NCI-H146 treated with DMSO at 0.1 percent for 48 hours (cell line): ENCODE results near the gene MAPKAP1.

Experiments used
- DNase-seq: peaks from one replicate; lab custom pipeline; 2025; ENCODE audit not compliant: unreplicated experiment; lab: John Stamatoyannopoulos, UW

MAPKAP1 gene

GRCh38 chr9:125515983-125516940, 190.7 kb downstream of the MAPKAP1 start:
- DNase-seq: no peak

GRCh38 chr9:125515281-125515680, 191.7 kb downstream of the MAPKAP1 start:
- DNase-seq: no peak

GRCh38 chr9:125514468-125514867, 192.5 kb downstream of the MAPKAP1 start:
- no peak for DNase-seq

DNA sequence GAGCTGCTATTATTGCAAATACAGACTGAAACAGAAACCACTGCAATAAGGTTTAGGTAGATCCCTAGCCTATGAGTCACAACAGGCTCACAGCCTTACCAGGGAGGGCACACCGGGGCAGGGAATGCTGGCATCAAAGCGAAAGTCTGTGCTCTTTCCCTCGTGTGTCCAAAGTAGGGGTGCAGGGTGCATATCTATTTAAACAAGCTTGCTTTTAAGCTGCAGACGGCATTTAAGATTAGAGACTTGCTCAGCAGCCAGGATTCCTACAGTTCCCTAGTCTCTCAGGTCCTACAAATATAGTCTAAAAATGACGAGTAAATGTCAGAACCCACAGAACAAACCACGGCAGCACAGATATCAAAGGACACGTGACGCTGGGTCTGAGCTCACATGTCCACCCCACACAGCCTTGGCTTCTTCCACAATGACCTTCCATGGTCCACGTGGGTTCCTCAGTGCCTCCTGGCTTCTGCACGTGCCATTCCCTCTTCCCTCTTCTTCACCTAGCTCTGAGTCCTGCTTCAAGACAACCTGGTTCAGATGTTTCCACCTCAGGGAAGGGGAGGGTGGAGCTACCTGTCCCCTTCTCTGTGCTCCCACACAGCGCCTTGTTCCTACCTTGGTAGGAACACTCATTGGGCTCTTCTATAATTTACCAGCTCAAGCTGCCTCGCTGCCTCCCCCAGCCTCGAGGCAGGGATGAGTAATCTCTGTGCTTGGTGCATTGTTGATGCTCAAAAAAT, 193.2 kb downstream of the MAPKAP1 start:
- no peak for DNase-seq

DNA sequence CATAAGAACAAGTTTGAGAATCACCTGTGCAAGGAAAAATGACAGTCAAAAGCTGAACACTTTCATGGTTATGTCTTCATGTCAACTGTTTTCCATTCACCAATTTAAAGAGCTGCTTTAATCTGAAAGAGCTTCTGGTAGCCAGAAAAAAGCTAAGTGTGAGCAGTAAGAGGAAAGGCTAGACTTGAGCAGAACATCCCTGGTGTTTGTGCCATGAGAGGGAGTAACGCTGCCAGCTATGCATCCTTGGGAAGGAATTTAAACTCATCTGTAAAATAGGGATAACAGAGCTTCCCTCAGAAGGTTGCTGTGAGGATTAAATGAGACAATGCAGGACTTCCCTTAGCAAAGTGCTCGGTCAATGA, 193.7 kb downstream of the MAPKAP1 start:
- no peak for DNase-seq

DNA sequence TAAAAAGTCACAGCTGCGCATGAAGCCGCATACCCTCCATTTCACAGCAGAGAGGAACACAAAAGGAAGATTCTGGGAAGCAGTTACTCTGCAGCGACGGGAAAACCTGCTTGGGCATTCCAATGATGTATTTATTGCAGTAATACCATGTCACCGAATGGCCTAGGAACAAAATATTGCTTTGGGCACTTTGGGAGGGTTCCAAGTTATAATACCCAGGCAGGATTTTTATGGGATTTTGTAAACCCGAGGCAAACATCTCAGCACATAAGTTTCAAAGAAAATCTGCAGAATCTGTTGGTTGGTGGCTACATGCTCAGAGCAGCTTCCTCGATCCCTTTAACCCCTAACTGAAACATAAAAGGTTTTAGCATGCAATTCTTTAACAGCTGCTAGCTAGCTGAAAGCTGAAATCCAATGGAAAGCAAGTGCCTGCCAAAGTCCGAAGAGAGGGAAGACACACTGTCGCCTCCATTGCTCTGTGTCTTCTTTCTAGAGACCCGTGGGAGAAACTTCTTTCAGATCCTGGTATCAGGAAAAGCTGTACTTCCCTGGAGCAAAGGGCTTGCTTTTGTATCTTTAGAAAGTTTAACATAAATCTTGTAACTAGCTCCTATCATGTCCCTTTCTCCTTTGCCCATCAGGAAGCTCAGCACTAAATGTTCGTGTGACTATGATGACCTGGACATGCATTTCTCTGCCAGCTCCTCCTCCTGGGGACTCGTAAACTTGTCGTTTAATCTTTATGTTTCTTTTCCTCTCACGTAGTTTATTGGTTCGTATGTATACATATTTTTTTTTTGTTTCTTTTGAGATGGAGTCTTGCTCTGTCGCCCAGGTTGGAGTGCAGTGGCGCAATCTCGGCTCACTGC, 195.0 kb downstream of the MAPKAP1 start:
- no peak for DNase-seq

DNA sequence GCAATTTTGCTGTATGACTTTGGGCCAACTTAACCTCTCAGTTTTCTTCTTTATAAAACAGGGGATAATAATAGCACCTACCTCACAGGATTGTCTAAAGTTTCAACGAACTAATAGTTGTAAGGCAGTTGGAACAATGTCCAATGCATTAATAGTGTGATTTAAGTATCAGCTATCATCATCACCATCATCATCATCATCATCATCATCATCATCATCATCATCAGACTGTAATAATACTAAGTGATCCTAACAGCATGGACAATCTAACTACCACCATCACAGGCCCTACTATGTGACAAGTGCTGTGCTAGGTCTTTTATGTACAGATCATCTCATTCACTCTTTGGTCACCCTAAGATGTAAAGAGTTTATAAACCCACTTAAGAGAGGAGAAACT, 196.0 kb downstream of the MAPKAP1 start:
- no peak for DNase-seq

- no peak for DNase-seq
These were observed 197.5 kb downstream of the MAPKAP1 start for GRCh38 chr9:125509476-125509875.

DNA sequence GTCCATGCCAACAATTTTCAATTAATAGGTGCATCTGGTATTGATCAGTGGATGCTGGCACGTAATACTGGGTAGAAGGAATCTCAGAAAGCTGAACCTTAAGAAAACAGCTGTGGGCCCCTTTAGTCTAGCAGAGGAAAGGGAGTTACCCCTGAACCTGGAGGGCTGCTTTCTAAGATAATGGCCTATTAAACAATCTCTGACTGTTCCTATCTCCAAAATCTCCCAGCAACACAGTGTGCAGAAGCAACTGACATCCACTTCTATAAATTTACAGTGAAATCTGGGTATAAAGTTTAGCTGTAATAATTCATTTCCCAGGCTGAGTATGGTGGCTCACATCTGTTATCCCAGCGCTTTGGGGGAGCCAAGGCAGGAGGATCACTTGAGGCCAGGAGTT, 198.8 kb downstream of the MAPKAP1 start:
- no peak for DNase-seq

DNA sequence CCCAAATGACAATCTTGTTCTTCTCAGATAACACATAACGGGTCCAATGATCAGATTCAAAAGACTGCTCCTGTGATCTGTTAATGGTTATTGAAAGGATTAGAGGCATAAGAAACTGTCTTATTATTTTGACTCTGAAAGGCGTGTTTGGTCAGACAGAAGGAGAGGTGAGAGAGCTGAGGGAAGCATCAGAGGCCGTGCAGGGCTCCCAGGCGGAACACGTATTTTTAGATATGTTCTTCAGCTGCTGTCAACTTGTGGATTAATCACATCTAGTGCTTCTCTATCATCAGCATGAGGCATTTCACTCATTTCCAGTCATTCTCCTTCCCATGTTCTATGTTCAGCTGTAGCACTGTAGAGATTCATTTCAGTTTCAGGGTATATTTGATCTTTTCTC, 199.8 kb downstream of the MAPKAP1 start:
- DNase-seq: no peak

GRCh38 chr9:125505988-125506438, 201.0 kb downstream of the MAPKAP1 start:
- DNase-seq: no peak

DNA sequence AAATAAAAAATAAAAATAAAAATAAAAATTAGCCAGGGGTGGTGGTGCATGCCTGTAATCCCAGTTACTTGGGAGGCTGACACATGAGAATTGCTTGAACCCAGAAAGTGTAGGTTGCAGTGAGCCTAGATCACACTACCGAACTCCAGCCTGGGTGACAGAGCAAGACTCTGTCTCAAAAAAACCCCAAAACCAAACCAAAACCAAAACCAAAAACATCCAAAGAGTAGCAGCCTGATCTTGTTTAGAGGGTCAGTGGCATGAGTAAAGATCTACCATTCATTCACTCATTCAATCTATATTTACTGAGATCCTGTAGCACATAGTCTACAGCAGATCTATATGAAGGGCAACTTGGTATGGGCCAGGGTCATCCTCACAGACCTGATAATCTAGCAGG, 202.4 kb downstream of the MAPKAP1 start:
- DNase-seq: no peak

DNA sequence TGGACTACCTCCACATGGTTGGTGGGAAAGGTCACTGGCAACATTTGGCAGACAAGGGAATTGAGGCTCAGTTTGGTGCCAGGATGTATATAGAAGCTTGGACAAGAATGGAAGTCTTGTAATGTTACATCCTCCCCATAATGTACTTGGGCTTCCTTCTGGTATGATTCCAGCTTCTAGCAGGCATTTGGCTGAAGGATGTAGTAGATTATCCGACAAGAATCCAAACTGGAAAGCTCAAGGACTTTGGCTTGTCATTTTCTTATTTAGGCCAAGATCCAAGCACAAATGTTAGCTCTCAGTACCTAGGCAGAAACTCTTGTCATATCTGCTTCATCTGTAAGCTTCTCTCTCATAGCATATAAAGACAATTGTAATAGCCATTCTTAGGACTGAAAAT, 209.1 kb downstream of the MAPKAP1 start:
- no peak for DNase-seq

- no peak for DNase-seq
These were observed 209.5 kb downstream of the MAPKAP1 start for GRCh38 chr9:125497478-125497877.

DNA sequence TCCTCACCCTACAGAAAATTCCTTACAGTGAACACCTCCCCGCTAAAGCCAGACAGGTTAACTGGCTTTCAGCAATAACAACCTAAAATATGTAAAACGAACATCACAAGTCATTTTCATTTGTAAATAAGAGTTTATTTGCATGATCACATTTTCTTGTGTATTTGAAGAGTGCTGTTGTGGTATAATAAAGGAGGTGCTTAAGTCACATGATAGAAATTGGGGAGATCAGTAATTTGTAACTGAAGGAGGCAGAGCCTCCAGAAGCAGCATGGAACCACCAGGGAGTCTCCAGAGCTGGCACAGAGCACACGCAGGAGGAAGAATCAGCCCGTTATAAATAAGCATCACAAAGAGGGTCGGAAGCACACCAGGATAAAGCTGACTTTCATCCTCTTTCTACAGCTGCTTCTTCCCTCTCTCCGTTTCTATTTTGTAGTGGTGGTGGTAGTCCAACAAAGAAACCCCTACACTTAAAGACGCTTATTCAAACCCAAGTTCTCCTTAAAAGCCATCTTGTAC, 210.6 kb downstream of the MAPKAP1 start:
- DNase-seq: no peak

- DNase-seq: no peak
These were observed 211.6 kb downstream of the MAPKAP1 start for GRCh38 chr9:125495172-125496119.

DNA sequence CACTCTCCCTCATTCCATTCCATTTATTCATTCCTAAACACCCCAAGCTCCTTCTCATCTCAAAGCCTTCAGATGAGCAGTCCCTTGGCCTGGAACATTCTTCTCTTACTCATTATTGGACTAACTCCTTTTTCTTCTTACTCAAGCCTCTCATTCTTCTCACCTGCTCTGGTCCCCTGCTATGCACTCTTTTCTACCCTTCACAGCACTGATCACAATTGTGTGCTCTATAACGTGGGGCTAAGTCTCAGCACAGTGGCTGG, 212.4 kb downstream of the MAPKAP1 start:
- DNase-seq: no peak

- no peak for DNase-seq
These were observed 212.9 kb downstream of the MAPKAP1 start for GRCh38 chr9:125493881-125494652.

DNA sequence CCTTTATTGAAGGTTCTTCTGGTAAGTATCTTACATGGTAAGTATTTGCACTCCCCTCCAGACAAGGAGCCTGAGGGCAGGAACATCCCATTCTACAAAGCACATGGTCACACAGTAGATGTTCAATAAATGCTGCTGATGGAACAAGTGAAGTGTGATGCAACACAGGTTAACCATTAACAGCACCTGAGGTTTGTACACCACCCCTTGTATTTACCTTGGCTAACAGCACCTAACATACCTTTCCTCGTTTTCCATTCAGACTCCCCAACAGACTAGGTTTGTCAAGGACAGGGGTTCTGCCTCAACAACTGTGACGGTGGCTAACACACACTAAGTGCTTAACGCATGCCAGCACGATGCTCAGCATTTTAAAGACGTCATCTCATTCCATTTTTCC, 213.6 kb downstream of the MAPKAP1 start:
- DNase-seq: no peak
